Endometrial microvascular endothelial cells (primary cell): ENCODE measurements around the gene RNFT2. TPM values are rescaled to one million over a fixed set of nuclear protein-coding genes. Genes with fewer than 3 reads are reported as not detected.
"Not testable (repeated sequence)": the region's sequence is repeated elsewhere in the genome, so short reads cannot be mapped to it uniquely, and the experiment has no call there.

Source experiments
- in situ Hi-C: cut with HindIII; loops from 2 replicates; pipeline ENCODE4 v1.10.0; 2017; ENCODE audit warnings: low sequenced_read_pairs, low pct_unique_long_range_greater_than_20kb; ENCODE audit errors: inconsistent ontology term
- total RNA-seq: library from RNA; depleted of rRNA; stranded (reverse); fragments of >200 nt; gene quantifications from one replicate; pipeline ENCODE4 v1.2.3, GENCODE V29; 2015; ENCODE audit errors: inconsistent ontology term

Gene RNFT2
- total RNA-seq, 1 donor from 2014 or later: 1.3 TPM

DNA sequence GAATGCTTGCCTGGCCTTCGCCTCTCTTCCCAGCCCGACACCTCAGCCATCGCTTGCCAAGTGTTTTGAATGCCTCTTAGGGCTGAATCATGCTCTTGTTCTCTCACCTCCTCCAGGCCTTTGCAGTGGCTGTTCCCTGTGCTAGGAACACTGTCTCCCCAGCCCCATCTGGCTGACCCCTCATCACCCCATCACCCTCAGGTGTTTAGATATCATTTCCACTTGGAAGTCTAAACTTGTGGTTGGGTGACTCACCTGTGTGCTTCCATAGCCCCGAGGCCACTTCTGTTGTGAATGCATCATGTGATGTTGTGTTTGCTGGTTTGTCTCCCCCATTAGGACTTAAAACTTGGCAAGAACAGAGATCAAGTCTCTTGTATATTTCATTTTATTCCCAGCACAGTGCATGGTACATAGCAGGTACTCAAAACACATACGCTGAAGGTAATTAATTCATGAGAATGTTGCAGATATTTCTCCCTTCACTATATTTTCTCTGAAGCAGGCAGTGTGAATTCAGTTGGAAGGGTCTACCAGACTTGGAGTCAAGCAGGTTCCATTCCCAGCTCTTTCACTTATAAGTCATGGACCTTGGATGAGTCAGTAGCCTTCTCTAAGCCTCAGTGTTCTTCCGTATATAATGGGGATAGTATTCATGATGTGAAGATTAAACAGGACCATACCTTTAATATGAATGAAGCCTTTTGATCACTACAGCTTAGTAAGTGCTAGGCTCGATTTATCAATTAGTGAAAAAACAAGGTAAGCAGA lies 75.3 kb downstream of the RNFT2 start:
- in situ Hi-C loops: no loop called here

DNA sequence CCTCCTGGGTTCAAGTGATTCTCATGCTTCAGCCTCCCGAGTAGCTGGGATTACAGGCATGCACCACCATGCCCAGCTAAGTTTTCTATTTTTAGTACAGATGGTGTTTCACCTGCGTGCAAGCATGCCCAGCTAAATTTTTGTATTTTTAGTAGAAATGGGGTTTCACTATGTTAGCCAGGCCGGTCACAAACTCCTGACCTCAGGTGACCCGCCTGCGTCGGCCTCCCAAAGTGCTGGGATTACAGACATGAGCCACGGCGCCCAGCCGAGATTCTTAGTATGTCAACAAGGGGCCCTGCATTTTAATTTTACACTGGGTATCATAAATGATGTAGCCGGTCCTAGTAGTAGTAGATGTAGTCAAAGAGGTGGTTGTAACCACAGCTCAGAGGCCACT lies 76.7 kb downstream of the RNFT2 start:
- in situ Hi-C loops: not testable (repeated sequence)

DNA sequence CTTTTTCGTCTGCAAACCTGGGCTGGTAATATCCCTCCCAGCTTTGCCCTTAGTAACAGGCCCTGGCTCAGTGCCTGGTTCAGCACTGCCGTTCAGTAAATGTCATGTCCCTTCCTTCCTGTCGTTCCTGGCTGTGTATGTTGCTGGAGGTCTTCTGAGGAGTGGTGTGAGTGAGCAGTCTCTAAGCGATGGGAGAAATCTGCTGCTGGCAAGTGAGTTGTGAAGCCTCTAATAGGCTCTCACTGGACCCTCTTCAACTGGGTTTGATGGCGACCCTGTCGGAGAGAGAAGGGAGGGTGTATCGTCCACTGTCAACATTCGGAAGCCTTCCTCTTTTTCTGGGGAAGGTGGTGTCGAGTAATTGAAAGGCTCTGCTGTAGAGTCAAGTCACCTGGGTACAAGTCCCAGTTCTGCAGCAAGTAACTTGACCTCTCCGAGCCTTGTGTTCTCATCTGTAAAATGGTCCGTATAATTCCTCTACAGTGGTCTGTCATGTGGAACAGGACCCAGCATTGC lies 80.3 kb downstream of the RNFT2 start:
- in situ Hi-C loops: no loop called here

DNA sequence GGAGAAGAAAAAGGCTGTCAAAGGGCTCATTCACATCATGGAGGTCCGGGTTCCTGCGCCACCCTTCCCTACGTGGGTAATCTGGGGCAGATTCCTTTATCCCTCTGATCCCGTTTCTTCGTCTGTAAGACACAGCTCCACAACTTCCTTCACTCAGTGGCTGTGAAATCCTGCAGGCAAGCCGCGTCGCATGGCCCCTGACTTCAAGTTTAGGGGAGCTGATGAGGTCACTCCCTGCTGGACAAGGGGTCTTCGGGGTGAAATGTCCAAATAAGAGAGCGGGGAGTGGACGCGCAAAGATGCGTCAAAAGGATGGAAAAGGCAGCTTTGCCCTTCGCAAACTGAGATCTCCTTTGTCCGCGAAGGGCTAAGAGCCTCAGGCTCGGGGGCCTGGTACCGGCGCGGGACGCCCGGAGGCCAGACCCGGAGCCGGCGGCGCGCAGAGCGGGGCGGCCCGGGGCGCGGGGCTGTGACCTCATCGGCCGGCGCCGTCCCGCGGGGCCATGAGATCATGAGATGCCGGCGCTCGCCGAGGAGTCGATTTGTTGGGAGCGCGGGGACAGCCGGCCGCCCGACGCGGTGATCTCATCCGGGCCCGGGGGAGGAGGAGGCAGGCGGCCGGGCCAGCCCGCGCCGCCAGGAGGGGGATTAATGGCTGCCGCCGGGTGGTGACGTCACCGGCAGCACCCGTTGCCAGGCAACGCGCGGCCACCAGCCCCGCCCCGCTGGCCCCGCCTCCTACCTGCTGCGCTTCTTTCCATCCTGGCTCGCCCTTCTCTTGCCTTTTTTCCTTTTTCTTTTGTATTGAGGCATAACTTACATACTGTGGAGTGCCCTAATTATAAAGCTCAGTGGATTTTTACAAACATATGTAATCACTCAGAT lies 81.1 kb downstream of the RNFT2 start:
- in situ Hi-C loops: no loop called here

DNA sequence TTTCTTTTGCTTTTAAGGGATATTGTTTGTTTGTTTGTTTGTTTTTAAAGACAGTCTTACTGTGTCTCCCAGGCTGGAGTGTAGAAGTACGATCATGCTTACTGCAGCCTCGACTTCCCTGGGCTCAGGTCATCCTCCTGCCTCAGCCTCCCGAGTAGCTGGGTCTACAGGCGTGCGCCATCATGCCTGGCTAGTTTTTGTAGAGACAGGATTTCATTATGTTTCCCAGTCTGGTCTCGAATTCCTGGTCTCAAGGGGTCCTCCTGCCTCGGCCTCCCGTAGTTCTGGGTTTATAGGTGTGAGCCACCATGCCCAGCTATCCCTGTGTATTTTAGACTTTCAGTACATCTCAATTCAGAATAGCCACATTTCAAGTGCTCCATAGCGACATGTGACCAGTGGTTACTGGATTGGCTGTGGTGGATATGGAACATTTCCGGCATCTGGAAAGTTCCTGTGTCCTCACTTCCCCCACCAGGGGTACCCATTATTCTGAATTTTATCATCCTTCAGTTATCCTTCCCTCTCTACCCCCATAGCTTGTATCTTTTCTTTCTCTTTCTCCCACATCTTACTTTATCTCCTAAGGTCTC lies 82.0 kb downstream of the RNFT2 start:
- in situ Hi-C loops: no loop called here

DNA sequence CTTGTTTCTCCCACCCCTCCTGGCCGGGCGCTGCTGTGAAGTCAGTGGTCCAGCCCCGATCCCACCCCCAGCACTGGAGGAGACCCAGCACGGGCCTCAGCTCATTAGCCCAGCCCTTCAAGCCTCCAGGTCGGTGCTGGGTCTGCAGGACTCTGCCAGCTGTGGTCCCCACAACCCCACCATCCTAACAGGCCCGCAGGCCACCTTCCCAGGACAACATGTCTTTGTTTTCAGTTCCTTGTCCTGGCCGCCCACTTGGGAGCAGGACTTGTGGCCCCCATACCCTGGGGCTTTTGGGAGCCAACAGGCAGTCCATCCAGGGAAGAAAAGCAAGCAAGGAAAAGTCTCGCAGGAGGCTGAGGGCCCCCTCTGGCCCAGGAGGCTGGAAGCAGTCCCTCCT lies 83.2 kb downstream of the RNFT2 start:
- in situ Hi-C loops: no loop called here

DNA sequence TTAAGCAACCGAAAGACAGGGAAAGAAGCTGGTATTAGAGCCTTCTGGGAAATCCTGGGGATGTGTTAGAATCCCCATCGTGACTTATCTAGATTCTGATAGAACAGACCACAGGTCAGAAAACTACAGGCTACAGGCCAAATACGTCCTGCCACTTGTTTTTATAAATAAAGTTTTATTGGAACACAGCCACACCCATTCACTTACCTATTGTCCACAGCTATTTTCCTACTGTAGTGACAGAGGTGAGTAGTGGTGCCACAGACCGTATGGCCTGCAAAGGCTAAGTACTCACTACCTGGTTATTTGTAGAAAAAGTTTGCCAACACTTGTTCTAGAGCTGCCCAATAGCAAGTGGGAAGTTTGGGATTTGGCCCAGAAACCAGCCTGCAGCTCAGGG lies 89.3 kb downstream of the RNFT2 start:
- in situ Hi-C loops: no loop called here

DNA sequence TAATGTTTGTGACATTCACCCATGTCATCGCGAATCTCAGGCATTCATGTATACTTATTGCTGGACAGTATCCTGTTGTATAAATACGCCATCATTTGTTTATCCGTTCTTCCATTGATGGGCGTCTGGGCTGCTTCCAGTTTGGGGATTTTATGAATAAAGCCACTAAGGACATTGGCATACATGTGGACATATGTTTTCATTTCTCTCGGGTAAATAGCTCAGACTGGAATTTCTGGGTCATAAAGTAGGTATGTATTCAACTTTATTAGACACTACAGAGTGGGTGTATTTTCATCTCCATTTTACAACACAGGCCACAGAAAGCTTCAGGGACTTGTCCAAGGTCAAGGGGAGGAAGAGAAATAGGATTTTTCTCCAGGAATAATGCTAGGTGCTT lies 94.2 kb downstream of the RNFT2 start:
- in situ Hi-C loops: no loop called here

DNA sequence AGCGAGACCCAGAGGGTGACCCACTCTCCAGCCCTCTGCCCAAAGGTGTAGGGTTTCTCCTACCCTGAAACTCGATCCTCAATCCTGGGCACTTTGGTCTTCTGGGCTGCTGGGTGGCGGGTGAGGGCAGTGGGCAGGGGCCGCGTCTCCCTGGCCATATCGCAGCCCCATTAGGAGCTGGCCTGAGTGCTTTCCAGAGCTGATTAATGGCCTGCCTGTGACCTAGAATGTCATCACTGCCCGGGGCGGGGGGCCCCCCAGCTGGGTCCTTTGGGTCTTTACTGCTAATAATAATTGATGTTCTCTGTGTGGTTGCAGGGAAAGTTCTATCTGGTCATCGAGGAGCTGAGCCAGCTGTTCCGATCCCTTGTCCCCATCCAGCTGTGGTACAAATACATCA lies 95.4 kb downstream of the RNFT2 start:
- in situ Hi-C loops: no loop called here

DNA sequence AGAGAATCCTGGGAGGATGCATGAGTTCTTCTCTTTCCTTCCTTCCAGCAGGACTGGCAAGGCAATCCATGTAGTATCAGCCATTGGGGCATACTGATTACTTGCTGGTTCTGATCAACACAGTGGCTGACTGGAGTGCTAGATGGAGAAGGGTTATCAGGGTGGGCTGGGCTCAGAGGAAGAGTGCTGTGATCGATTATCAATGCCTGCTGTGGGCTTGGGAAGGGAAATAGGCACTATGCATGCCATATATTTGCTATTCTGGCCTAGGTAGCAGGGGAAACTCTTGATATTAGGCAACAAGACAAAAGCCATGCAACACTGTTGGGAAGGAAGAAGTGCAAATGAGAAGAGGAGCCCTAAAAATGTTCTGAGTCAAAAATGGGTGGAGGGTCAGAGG lies 97.4 kb downstream of the RNFT2 start:
- in situ Hi-C loops: no loop called here

DNA sequence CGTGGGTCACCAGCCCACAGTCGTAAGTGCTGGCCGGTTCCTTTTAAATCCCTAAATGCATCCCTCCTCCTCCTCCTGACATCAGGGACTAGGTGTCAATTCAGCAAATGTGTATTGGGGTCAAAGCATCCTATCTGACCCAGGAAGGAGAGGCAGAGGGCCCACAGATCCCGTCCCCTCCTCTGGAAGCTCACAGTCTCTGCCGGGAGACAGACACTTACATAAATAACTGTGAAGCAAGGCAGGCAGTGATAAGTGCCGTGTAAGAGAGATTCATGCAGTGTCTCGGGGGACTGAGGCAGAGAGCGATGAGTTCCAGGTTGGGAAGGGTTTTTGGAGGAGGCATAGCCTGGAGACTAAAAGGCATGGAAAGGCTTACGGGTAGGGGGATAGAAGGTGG lies 99.0 kb downstream of the RNFT2 start:
- in situ Hi-C loops: no loop called here

DNA sequence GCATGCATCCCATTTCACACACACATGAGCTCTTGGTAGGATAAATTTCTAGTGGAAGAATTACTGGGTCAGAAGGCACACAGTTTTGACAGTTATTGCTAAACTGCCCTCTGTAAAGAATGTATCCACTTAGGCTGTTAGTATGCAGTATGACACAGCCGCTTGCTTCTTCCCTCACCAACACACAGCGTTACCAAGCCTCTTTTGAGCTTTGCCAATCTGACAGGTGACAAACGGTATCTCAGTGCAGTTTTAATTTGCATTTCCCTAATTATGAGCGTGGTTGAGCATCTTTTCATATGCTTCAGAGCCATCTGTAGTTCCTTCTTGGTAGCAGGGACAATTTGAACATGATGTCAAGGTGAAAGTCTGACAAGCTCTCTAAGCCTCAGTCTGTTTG lies 100.2 kb downstream of the RNFT2 start:
- in situ Hi-C loops: no loop called here

DNA sequence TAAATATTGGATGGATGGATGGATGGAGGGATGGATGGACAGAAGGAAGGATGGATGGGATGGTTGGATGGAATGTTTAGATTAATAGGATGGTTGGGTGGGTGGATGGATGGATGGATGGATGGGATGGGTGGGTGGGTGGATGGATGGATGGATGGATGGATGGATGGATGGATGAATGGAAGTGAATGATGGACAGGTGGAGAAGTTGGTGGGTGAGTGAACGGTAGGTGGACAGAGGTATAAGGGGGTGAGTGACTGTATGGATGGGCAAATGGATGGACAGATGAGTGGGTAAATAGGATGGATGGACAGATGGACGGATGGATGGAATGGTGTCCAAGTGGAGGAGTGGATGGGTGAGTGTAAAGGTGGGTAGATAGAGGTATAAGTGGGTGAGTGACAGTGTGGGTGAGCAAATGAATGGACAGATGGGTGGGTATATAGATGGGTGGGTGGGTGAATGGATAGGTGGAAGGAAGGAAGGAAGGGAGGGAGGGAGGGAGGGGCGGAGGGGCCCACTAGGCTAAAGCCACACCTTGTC lies 101.2 kb downstream of the RNFT2 start:
- in situ Hi-C loops: no loop called here

DNA sequence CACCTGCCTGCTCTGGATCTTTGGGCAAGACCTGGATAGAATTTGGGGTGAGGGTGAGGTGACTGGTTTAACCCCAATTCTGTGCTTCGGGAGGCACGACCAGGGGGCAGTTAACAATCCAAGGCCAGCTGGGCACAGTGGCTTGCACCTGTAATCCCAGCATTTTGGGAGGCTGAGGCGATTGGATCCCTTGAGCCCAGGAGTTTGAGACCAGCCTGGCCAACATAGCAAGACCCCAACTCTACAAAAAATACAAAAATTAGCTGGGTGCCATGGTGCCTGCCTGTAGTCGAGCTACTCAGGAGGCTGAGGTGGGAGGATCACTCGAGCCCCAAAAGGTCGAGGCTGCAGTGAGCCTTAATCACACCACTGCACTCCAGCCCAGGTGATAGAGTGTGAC lies 105.0 kb downstream of the RNFT2 start:
- in situ Hi-C loops: no loop called here

DNA sequence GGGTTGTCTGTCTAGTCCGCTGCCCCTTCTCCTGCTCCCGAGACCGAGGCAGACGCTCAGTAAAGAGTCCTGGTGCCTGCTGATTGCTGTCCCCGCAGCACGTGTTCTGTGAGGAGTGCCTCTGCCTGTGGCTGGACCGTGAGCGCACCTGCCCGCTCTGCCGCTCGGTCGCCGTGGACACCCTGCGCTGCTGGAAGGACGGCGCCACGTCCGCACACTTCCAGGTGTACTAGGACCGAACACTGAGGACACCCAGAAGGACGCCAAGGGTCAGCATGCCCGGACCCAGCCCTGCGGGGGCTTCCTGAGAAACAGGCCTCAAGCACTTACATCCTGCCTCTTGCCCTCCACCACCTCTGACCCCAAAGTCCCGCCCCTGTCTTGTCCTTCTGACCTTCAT lies 111.1 kb downstream of the RNFT2 start:
- in situ Hi-C loops: no loop called here

DNA sequence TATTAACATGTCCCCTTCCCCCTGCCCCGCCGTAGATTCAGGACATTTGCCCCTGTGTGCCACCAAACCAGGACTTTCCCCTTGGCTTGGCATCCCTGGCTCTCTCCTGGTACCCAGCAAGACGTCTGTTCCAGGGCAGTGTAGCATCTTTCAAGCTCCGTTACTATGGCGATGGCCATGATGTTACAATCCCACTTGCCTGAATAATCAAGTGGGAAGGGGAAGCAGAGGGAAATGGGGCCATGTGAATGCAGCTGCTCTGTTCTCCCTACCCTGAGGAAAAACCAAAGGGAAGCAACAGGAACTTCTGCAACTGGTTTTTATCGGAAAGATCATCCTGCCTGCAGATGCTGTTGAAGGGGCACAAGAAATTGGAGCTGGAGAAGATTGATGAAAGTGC lies 114.2 kb downstream of the RNFT2 start:
- in situ Hi-C loops: no loop called here

DNA sequence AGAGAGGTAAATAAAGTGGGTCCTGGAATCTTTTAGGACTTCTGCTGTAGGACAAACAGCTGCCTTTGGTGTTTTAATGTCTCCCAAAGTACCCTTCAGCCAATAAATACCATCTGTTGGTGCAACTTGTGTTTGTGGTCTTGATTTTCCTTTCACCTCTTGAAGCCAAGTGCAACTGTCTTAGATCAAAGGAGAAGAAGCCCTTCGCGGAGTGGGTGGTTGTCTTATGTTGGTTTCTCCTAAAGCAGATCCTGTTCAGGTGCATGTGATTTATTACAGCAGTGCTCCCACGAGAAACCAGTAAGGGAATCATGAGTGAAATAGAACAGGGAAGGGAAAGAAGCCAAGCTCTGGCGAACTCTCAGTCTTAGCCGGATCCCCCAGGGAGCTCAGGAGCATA lies 115.4 kb downstream of the RNFT2 start:
- in situ Hi-C loops: no loop called here

DNA sequence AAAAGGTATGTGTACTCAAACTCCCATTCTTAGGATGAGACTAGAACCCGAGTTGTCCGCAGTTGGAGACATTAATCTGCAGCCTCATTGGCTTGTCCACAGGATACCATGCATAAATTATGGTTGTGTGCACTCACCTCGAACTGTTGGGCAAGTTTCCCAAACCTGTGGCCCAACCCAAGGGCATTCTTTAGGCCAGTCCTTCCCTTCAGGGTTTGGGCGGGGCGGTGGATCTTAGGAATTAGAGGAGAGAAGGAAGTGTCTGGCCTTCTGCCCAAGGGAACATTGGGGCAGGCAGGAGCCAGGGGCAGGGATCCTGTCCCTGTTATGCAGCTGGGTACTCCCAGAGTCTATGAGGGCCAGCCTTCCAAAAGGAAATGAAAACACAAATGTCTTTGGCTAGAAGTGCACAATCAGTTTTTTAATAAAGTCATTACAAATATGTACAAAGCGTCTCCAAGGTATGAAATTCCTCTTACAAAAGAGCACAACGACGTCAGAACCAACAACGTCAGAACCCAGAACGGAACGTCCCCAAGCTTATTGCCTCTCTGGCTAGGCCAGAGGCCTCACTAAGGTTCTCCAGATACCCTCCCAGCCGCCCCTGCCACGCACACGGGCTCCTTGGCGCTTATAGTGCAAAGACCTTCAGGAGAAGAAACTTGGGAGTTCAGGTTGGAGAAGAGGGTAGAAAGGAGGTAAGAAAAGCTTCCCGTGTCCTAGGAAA lies 117.8 kb downstream of the RNFT2 start:
- in situ Hi-C loops: no loop called here

DNA sequence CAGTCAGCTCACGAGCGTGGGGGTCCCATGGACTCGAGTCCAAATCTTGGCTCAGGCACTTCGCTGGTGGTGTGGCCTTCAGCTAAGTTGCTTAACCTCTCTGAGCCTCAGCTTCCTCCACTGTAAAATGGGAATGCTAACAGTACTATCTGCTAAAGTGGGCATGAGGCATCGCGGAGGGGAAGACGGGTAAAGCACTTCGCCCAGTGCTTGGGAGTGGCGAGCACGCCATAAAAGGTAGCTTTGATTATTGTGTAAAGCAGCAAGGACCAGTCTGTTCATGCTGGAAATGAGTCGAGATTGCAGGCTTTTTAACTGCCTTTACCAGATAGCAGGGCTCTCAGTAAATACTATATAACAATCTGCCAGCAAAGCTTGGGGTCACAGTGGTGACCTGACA lies 118.6 kb downstream of the RNFT2 start:
- in situ Hi-C loops: no loop called here
